Parathyroid adenoma (tissue), 2 donors: ENCODE results near the gene ASB10.

ENCODE experiments used
- H2AFZ ChIP-seq: fragments of 300-600 bp; sonication (generic); one replicate; pipeline ENCODE4 v1.7.0; 2017; ENCODE audit warnings: antibody characterized with exemption, mild to moderate bottlenecking
- H3K27ac ChIP-seq: fragments of 300-600 bp; sonication (generic); one replicate; pipeline ENCODE4 v1.7.0; 2017
- H3K27me3 ChIP-seq: fragments of 300-600 bp; sonication (generic); one replicate; pipeline ENCODE4 v1.7.0; 2017; ENCODE audit warnings: low read length; ENCODE audit not compliant: control insufficient read depth, insufficient read depth
- H3K36me3 ChIP-seq: fragments of 300-600 bp; sonication (generic); one replicate; pipeline ENCODE4 v1.7.0; 2017; ENCODE audit warnings: low read length; ENCODE audit not compliant: control insufficient read depth, insufficient read depth
- H3K4me1 ChIP-seq: fragments of 300-600 bp; sonication (generic); one replicate; pipeline ENCODE4 v1.7.0; 2017; ENCODE audit warnings: control low read depth
- H3K4me2 ChIP-seq: fragments of 300-600 bp; sonication (generic); one replicate; pipeline ENCODE4 v1.7.0; 2017; ENCODE audit warnings: low read length
- H3K4me3 ChIP-seq: fragments of 300-600 bp; sonication (generic); one replicate; pipeline ENCODE4 v1.7.0; 2017; ENCODE audit warnings: low read depth, low read length
- H3K79me2 ChIP-seq: fragments of 300-600 bp; sonication (generic); one replicate; pipeline ENCODE4 v1.7.0; 2017; ENCODE audit warnings: control low read depth
- H3K9ac ChIP-seq: fragments of 300-600 bp; sonication (generic); one replicate; pipeline ENCODE4 v1.7.0; 2017; ENCODE audit warnings: mild to moderate bottlenecking
- H3K9me3 ChIP-seq: fragments of 300-600 bp; sonication (generic); one replicate; pipeline ENCODE4 v1.7.0; 2017; ENCODE audit warnings: low read length; ENCODE audit not compliant: control insufficient read depth
- CTCF ChIP-seq: fragments of 300-600 bp; sonication (generic); IDR thresholded peaks from one replicate; pipeline ENCODE4 v1.7.0; 2017; ENCODE audit warnings: antibody characterized with exemption, mild to moderate bottlenecking
- donor health status: primary hyperparathyroidism.

ASB10 gene

GRCh38 chr7:151142686-151143040 is 44.4 kb downstream of the ASB10 start:
- no peaks in the 10 kb centered on the region for H3K9me3 ChIP-seq
- TF ChIP-seq CTCF: no peak
- no peaks in the 10 kb centered on the region for H3K27me3 ChIP-seq
- H3K4me2 ChIP-seq: no peak overlapping the region
- H3K79me2 ChIP-seq: no peaks in the 10 kb centered on the region
- no peak overlapping the region for H3K9ac ChIP-seq
- H3K4me3 ChIP-seq: no peak overlapping the region
- no peak overlapping the region for H3K27ac ChIP-seq
- H3K4me1 ChIP-seq: no peaks in the 10 kb centered on the region
- H2AFZ ChIP-seq: no peak overlapping the region
- no peaks in the 10 kb centered on the region for H3K36me3 ChIP-seq

GRCh38 chr7:151141855-151142685 is 45.0 kb downstream of the ASB10 start:
- Histone ChIP-seq H3K4me1 (no peaks in the 10 kb centered on the region), H3K9ac (no peak overlapping the region), H3K4me2 (no peak overlapping the region), H3K9me3 (no peaks in the 10 kb centered on the region), H3K27ac (no peak overlapping the region), H3K27me3 (no peaks in the 10 kb centered on the region), H3K4me3 (no peak overlapping the region), H2AFZ (no peak overlapping the region), H3K36me3 (no peaks in the 10 kb centered on the region), H3K79me2 (no peaks in the 10 kb centered on the region)
- TF ChIP-seq CTCF: no peak

GRCh38 chr7:151141311-151141854 is 45.7 kb downstream of the ASB10 start:
- Histone ChIP-seq H3K36me3 (no peaks in the 10 kb centered on the region), H3K4me3 (no peak overlapping the region), H3K79me2 (no peaks in the 10 kb centered on the region), H2AFZ (no peak overlapping the region), H3K27me3 (no peaks in the 10 kb centered on the region), H3K4me1 (no peaks in the 10 kb centered on the region), H3K4me2 (no peak overlapping the region), H3K27ac (no peak overlapping the region), H3K9ac (no peak overlapping the region), H3K9me3 (no peaks in the 10 kb centered on the region)
- TF ChIP-seq CTCF: no peak

- Histone ChIP-seq H3K4me2 (no peak overlapping the region), H2AFZ (no peak overlapping the region), H3K36me3 (no peaks in the 10 kb centered on the region), H3K27me3 (no peaks in the 10 kb centered on the region), H3K27ac (no peak overlapping the region), H3K4me3 (no peak overlapping the region), H3K9ac (no peak overlapping the region), H3K9me3 (no peaks in the 10 kb centered on the region), H3K4me1 (no peaks in the 10 kb centered on the region), H3K79me2 (no peaks in the 10 kb centered on the region)
- TF ChIP-seq CTCF: no peak
Measured at GRCh38 chr7:151140826-151141225, 46.2 kb downstream of the ASB10 start.

GRCh38 chr7:151139791-151140190 is 47.3 kb downstream of the ASB10 start:
- no peak overlapping the region for H2AFZ ChIP-seq
- TF ChIP-seq CTCF: no peak
- H3K79me2 ChIP-seq: no peaks in the 10 kb centered on the region
- no peaks in the 10 kb centered on the region for H3K27me3 ChIP-seq
- no peaks in the 10 kb centered on the region for H3K9me3 ChIP-seq
- no peak overlapping the region for H3K9ac ChIP-seq
- H3K4me3 ChIP-seq: no peak overlapping the region
- H3K27ac ChIP-seq: no peak overlapping the region
- H3K4me2 ChIP-seq: no peak overlapping the region
- H3K4me1 ChIP-seq: no peaks in the 10 kb centered on the region
- H3K36me3 ChIP-seq: no peaks in the 10 kb centered on the region
